Endothelial cell of umbilical vein (primary cell): Measurements from ENCODE around the gene RNASE9.
"Not testable (repeated sequence)": the region's sequence is repeated elsewhere in the genome, so short reads cannot be mapped to it uniquely, and the experiment has no call there.

Experiments
- CTCF ChIP-seq, 2 donors: IDR thresholded peaks; 1 replicate in 1 of 2; 2 replicates in 1 of 2; pipeline ENCODE4 v1.5.1; 2011; ENCODE audit warnings: low read length in 2 of 2, mild to moderate bottlenecking in 2 of 2, moderate library complexity in 2 of 2, control low read depth in 1 of 2, inconsistent platforms in 1 of 2, low read depth in 1 of 2; ENCODE audit not compliant: insufficient read depth in 1 of 2; ENCODE audit errors: extremely low read depth in 1 of 2
- EZH2 ChIP-seq: IDR thresholded peaks from 2 replicates; pipeline ENCODE4 v1.6.1; 2012; ENCODE audit warnings: borderline replicate concordance, low read depth, mild to moderate bottlenecking, moderate library complexity, low read length, inconsistent platforms; ENCODE audit not compliant: severe bottlenecking
- FOS ChIP-seq: IDR thresholded peaks from 2 replicates; pipeline ENCODE4 v1.6.1; 2011; ENCODE audit warnings: mild to moderate bottlenecking, low read length, moderate library complexity, borderline replicate concordance; ENCODE audit not compliant: insufficient read depth
- JUN ChIP-seq: IDR thresholded peaks from 2 replicates; pipeline ENCODE4 v1.6.1; 2011; ENCODE audit warnings: borderline replicate concordance, low read depth; ENCODE audit not compliant: insufficient read length, insufficient read depth
- MYC ChIP-seq: IDR thresholded peaks from one replicate; pipeline ENCODE4 v1.6.1; 2011; ENCODE audit warnings: mild to moderate bottlenecking, low read depth, low read length
- POLR2A ChIP-seq: IDR thresholded peaks from 2 replicates; pipeline ENCODE4 v1.6.1; 2012; ENCODE audit warnings: low read depth, mild to moderate bottlenecking, control low read depth, low read length
- POLR2AphosphoS5 ChIP-seq: IDR thresholded peaks from 2 replicates; pipeline ENCODE4 v1.6.1; 2012; ENCODE audit warnings: low read depth, mild to moderate bottlenecking, control low read depth, low read length, moderate library complexity; ENCODE audit not compliant: insufficient read depth

GRCh38 chr14:20567199-20567598, 6.4 kb upstream of the RNASE9 start:
- TF ChIP-seq CTCF (IDR thresholded peaks at IDR 0.05; ENCODE audit: extremely low read depth in 1 of 2, insufficient read depth in 1 of 2, low read depth in 1 of 2, low read length in 2 of 2); POLR2AphosphoS5; FOS; POLR2A; MYC; EZH2; JUN: not testable (repeated sequence)
